ENCODE measurements around the gene PHOX2A.

DNA sequence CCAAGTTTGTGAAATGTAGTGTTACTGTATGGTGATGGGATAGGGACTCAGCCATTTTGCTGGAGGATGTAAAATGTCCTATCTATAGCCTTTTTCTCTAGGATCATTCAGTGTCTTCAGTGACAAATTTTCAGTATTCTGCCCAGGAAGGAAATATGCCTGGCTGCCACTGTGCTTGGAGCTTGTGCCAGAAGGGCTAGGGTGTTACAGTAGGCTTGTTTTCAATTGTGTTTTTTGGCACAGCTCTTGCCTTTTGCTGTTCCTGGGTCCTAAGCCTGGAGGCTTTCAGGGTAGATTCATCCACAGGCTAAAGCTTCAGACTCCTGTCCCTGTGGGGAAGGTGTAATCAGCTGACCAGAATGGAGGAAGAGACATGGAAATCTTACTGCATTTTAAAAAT lies 22.0 kb upstream of the PHOX2A start:
- TF ChIP-seq, protein P1, sequence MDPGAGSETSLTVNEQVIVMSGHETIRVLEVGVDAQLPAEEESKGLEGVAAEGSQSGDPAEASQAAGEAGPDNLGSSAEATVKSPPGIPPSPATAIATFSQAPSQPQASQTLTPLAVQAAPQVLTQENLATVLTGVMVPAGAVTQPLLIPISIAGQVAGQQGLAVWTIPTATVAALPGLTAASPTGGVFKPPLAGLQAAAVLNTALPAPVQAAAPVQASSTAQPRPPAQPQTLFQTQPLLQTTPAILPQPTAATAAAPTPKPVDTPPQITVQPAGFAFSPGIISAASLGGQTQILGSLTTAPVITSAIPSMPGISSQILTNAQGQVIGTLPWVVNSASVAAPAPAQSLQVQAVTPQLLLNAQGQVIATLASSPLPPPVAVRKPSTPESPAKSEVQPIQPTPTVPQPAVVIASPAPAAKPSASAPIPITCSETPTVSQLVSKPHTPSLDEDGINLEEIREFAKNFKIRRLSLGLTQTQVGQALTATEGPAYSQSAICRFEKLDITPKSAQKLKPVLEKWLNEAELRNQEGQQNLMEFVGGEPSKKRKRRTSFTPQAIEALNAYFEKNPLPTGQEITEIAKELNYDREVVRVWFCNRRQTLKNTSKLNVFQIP (CRISPR knock-in tag; IDR thresholded peaks at IDR 0.05; ENCODE audit: borderline replicate concordance, low read depth) = no peak
- TF ChIP-seq ZFP3 (CRISPR knock-in tag; IDR thresholded peaks at IDR 0.05) (no peak), OSR1 (CRISPR knock-in tag; IDR thresholded peaks at IDR 0.05) (no peak), TCF4 (CRISPR knock-in tag; IDR thresholded peaks at IDR 0.05; ENCODE audit: borderline replicate concordance) (no peak), ARNTL (CRISPR knock-in tag; IDR thresholded peaks at IDR 0.05; ENCODE audit: borderline replicate concordance, low read depth) (no peak)

Data from SK-N-SH treated with all-trans-retinoic acid at 6 μM for 48 hours (cell line).